ENCODE measurements around the gene SEPSECS. TPM values are rescaled to one million over a fixed set of nuclear protein-coding genes. Genes with fewer than 3 reads are reported as not detected.

The SEPSECS gene
- total RNA-seq, 1 experiment from 2014 or later: 10.6 TPM

DNA sequence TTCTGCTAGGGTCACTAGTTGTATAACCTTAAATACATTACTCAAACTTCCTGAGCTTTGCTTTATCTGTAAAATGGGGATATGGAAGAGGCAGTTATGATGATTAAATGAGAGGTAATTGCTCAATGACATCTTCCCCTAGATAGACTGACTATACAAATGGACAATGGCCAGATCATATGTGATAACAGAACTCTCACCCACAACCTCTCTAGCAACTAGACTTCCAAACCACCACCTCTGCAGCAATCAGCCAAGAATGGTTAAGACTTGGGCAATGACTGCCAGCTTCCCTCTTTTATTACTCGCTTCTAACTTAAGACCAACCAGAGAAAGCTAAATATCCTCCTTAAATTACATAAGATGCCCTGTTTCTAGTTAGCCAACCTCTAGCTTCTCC is 2.9 kb upstream of the SEPSECS start:
- Histone ChIP-seq H3K79me2 (ENCODE audit: insufficient read depth, low read length) (peaks cover 11% of the 10 kb centered on the region), H3K27me3 (ENCODE audit: insufficient read depth, low read length) (no peaks in the 10 kb centered on the region), H3K4me2 (ENCODE audit: low read length) (no peak overlapping the region), H3K36me3 (ENCODE audit: control insufficient read depth in 1 of 2, insufficient read depth in 2 of 2, low read length in 2 of 2) (no peaks in the 10 kb centered on the region), H3K27ac (ENCODE audit: low read depth, low read length) (no peak overlapping the region), H2AFZ (ENCODE audit: low read depth, low read length, poor library complexity, severe bottlenecking) (no peak overlapping the region), H4K20me1 (ENCODE audit: insufficient read depth) (no peaks in the 10 kb centered on the region), H3K9me2 (ENCODE audit: insufficient read depth) (no peaks in the 10 kb centered on the region), H3K4me1 (ENCODE audit: control insufficient read depth in 1 of 2, insufficient read depth in 2 of 2, low read length in 2 of 2) (peaks cover 13 to 21% of the 10 kb centered on the region in 2 experiments), H3K4me3 (replicated peaks in 1 of 2; ENCODE audit: low read depth in 1 of 2, low read length in 2 of 2) (no peak overlapping the region), H3K9ac (ENCODE audit: low read length) (no peak overlapping the region), H3K9me3 (ENCODE audit: control insufficient read depth in 1 of 2, insufficient read depth in 1 of 2, low read depth in 1 of 2, low read length in 2 of 2) (no peaks in the 10 kb centered on the region)
- ATAC-seq (no peak), DNase-seq (ENCODE audit: low read depth, low spot score) (no peak)
- intact Hi-C loops (cut with micrococcal nuclease): loop anchor here (5.0 kb wide), 2 partner anchors 69 to 149 kb away; partner anchors contain the start of genes PI4K2B and ZCCHC4
- ChIA-PET CTCF (interaction anchor here (0.7 to 1.1 kb wide), 2 partner anchors 73 to 149 kb away, joined by 3 read pairs; partner anchors contain the start of gene ZCCHC4), POLR2A (no interaction called here), RAD21 (ENCODE audit: low non-redundant PET in 1 of 2, low total read pairs in 2 of 2, uncharacterized antibody in 2 of 2, unreplicated experiment in 2 of 2) (no interaction called here)
- TF ChIP-seq ELF1 (IDR thresholded peaks at IDR 0.05; ENCODE audit: borderline replicate concordance, low read depth) (no peak), SP1 (IDR thresholded peaks at IDR 0.05; ENCODE audit: low read depth) (no peak), FOSL1 (IDR thresholded peaks at IDR 0.05; ENCODE audit: low read depth) (no peak), JUND (IDR thresholded peaks at IDR 0.05) (no peak), POLR2A (IDR thresholded peaks at IDR 0.05; ENCODE audit: borderline replicate concordance, extremely low read depth, insufficient read depth, insufficient read length) (no peak), SRF (IDR thresholded peaks at IDR 0.05; ENCODE audit: low read depth) (no peak), SIN3A (IDR thresholded peaks at IDR 0.05; ENCODE audit: low read depth) (no peak), ZFX (IDR thresholded peaks at IDR 0.05) (no peak), ZNF274 (IDR thresholded peaks at IDR 0.05; ENCODE audit: low read depth, low read length) (no peak), EZH2phosphoT487 (IDR thresholded peaks at IDR 0.05; ENCODE audit: borderline replicate concordance) (no peak), CTCF (IDR thresholded peaks at IDR 0.05 in 2 of 3, conservative IDR thresholded peaks at IDR 0.05 in 1 of 3; ENCODE audit: borderline replicate concordance in 1 of 3, insufficient read depth in 1 of 3, low read depth in 2 of 3, low read length in 2 of 3) (no peak)
- TF ChIP-seq, protein P1, sequence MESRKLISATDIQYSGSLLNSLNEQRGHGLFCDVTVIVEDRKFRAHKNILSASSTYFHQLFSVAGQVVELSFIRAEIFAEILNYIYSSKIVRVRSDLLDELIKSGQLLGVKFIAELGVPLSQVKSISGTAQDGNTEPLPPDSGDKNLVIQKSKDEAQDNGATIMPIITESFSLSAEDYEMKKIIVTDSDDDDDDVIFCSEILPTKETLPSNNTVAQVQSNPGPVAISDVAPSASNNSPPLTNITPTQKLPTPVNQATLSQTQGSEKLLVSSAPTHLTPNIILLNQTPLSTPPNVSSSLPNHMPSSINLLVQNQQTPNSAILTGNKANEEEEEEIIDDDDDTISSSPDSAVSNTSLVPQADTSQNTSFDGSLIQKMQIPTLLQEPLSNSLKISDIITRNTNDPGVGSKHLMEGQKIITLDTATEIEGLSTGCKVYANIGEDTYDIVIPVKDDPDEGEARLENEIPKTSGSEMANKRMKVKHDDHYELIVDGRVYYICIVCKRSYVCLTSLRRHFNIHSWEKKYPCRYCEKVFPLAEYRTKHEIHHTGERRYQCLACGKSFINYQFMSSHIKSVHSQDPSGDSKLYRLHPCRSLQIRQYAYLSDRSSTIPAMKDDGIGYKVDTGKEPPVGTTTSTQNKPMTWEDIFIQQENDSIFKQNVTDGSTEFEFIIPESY (IDR thresholded peaks at IDR 0.05; ENCODE audit: extremely low read depth, insufficient replicate concordance, low read length): no peak
- BruUV-seq (replicated peaks): no TSS peak

All from HCT116 (cell line).